AG09319 (cell line): Measurements from ENCODE around the gene PLPPR3.

Experiments used
- DNase-seq: peaks from one replicate; pipeline ENCODE4 v3.0.0-alpha.2; 2010; ENCODE audit warnings: low read depth; ENCODE audit errors: extremely low read depth
- CTCF ChIP-seq: IDR thresholded peaks from 2 replicates; pipeline ENCODE4 v1.5.1; 2011; ENCODE audit warnings: low read depth, mild to moderate bottlenecking, inconsistent platforms, low read length, moderate library complexity

PLPPR3 gene

DNA sequence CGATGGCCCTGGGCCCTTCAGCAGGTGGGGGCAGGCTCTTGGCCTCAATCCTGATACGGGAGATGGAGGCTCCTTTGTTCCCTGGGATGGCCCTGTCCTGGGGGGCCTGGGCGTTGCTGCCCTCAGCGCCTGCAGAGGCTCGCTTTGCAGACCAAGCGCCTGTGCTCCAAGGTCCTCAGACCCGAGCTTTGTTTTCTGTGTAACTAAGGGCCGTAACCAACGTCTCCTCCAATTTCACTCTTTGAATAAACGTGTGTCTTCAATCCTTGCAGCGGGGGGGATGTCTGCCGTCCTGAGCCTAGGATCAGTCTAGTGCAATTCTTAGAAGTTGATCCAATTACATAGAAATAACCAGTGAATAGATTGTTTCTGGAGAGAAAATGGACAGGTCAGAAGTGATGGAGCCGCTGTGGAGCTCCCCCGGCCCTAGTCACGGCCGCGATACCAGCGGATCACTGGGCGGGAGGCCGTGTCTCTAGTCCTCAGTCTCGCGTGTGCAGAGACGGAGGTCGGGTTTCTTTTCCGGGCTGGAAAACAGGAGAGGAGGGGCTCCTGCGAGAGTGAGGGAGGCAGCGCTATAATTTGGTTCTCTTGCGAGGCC is 19.2 kb downstream of the PLPPR3 start:
- no peak for DNase-seq
- no peak for TF ChIP-seq CTCF

GRCh38 chr19:801861-802497 is 19.8 kb downstream of the PLPPR3 start:
- TF ChIP-seq CTCF = no peak
- no peak for DNase-seq

DNA sequence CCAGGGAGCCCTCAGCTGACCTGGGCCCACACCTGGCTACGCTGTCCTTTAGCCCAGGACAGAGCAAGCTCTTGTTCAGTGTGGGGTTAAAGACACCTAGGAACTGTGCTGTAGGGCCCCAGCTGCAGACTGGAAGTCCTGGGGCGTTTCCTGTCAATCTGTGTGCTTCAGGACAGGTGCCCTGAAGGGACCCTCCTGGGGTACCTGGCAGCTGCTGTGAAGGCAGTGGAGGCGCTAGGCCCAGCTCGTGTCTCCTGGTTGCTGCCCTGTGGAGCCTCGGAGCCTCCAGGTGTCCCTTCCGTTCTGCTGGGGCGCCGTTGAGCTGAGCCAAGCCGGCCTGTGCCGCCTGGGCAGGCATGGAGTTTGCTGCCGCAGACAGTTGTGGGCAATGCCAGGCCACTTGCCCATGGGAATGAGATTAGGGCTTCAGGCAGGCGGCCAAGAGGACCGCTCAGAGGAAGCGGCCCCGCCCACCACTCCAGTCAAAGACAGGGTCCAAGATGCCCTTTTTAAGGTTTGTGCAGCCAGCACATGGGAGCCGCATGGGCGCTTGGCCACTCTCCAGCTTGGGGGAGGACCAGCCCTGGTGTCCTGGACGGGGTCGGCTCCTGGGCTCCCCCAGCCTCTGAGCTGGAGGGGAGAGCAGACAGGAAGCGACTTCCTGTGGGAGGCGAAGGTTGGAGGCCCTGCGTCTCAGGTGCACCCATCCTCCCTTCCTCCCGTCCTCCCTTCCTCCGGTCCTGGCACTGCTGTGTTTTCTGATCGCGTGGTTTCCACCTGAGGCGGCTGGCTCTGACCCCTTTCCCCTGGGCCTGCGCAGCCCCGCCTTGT is 20.5 kb downstream of the PLPPR3 start:
- no peak for TF ChIP-seq CTCF
- no peak for DNase-seq

DNA sequence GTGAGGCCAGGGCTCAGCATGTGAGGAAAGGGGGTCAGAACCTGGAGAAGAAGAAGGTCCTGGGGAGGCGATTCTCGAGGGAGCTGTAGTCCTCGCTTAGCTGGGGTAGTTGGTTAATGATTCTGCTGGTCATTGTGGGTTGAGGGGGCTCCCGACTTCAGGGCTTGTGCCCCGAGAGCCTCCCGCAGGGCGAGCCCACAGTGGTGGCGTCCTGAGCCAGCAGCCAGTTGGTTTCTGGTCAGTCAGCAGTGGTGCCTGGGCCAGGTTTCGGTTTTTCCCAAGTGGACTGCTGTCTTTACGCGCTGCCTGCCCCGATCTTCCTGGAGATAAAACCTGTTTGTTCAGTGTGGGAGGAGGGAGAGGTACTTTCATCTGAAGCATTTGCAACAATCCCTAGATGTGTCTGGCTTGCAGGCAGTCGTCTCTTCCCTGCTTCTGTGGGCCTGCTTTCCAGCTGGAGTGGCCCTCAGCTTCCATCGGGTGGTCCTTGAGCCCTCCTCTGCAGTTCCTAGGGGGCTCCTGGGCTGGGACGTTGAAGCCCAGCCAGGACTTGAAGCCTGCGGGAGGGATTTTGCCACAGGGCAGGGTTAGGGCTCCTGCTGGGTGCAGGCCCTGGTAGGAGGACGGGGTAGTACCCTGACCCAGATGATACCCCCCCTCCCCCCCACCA is 21.3 kb downstream of the PLPPR3 start:
- DNase-seq = no peak
- no peak for TF ChIP-seq CTCF

DNA sequence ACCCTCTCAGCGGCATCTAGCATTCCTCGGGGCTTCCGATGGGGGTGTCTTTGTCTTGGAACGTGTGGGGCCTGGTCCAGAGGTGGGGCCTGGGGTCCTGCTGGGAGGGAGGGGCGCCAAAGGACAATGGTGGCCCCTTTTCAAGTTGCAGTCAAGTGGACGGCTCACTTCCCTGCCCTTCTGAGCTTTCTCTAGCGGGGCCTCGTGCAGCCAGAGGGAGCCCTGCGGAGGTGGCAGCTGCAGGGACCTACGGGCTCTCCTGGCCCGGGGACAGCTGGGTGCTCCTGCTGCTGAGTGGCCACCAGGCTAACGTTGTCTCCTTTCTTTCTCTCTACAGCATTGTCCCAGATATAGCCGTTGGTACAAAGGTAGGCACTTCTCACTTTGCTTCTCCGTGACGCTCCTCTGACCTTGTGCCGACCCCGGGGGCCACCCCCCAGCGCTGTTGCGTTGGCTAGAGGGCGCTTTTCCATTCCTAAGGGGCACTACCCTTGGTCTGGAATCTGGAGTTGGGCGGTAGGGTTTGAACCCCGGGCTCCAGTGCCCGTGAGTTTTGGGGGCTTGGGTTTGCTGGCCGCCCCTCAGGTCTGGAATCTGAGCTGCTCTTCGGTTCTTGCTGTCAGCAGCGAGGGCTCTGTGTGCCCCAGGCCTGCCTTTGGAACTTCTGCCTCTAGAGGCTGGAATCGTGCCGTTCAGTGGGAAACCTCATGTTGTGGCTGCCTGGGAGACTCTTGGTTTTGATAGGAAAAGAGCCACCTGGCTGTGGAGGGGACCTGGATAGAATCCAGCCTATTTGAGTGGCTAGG is 22.5 kb downstream of the PLPPR3 start:
- no peak for DNase-seq
- TF ChIP-seq CTCF = peak; percentile 15

DNA sequence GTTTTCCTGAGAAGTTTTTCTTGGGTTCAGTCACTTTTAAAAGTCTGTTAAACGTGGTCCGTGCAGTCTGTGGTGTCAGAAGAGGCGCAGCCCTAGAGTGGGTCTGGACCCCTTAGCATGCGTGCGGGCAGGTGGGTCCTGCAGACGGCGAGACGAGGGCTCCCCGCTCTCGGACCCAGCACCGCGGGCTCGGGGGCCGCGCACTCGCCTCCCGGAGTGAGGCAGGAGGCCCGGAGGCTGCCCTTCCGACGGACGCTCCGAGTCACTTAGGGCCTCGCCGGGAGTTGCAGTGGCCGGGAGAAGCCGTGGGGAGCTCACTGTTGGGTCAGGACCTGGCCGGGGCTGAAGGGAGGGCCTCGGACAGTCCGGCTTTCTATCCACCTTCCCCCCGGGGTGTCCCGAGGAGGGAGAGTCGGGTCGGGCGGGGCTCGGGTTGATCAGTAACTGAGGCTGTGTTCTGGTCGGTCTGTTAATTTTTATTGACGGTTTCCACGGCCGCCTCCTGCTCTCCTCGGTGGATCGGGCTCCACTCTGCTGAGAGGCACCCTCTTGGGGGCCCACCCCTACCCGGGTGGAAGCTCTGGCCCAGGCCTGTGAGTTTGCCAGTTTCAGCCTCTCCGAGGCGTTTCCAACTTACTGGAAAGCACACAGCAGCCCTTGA is 23.2 kb downstream of the PLPPR3 start:
- no peak for TF ChIP-seq CTCF
- no peak for DNase-seq
